Keratinocyte (primary cell): Measurements from ENCODE around the gene PTGDS.

Source experiments
- CTCF ChIP-seq, 3 experiments: IDR thresholded peaks in 1 of 3; conservative IDR thresholded peaks in 1 of 3; optimal IDR thresholded peaks in 1 of 3; 2 replicates in 2 of 3; 3 replicates in 1 of 3; pipeline versions ENCODE3 to v1.5.1; 2011; ENCODE audit warnings: low read length in 3 of 3, mild to moderate bottlenecking in 3 of 3, moderate library complexity in 2 of 3, control low read depth in 1 of 3, inconsistent platforms in 1 of 3; ENCODE audit not compliant: insufficient read depth in 2 of 3; ENCODE audit errors: extremely low read depth in 1 of 3
- EZH2 ChIP-seq: IDR thresholded peaks from one replicate; pipeline ENCODE4 v1.6.1; 2012; ENCODE audit warnings: inconsistent platforms, mild to moderate bottlenecking, low read length, moderate library complexity

- TF ChIP-seq CTCF (optimal IDR thresholded peaks at IDR 0.05 in 1 of 3, IDR thresholded peaks at IDR 0.05 in 1 of 3, conservative IDR thresholded peaks at IDR 0.05 in 1 of 3; ENCODE audit: extremely low read depth in 1 of 3, insufficient read depth in 2 of 3, low read length in 3 of 3) (no peak), EZH2 (no peak)
Measured at GRCh38 chr9:136955943-136956335, 21.4 kb upstream of the PTGDS start.
